ENCODE data around the gene OR2K2.

The OR2K2 gene

GRCh38 chr9:111330124-111330523 is at the start of gene OR2K2:
OR2K2 (minus strand) TSS chr9:111330224; CDS start chr9:111328433, 1,791 bp downstream.
- no peak for TF ChIP-seq CTCF (IDR thresholded peaks at IDR 0.05; ENCODE audit: low read depth, low read length)
- H3K4me3 ChIP-seq (ENCODE audit: low read depth, low read length), result no peak within 1 kb of the TSS

- TF ChIP-seq CTCF (IDR thresholded peaks at IDR 0.05; ENCODE audit: low read depth, low read length), result no peak
- no peak overlapping the region for H3K4me3 ChIP-seq (ENCODE audit: low read depth, low read length)
These were observed 46.0 kb upstream of the OR2K2 start for GRCh38 chr9:111375817-111376564.

- no peak overlapping the region for H3K4me3 ChIP-seq (ENCODE audit: low read depth, low read length)
- no peak for TF ChIP-seq CTCF (IDR thresholded peaks at IDR 0.05; ENCODE audit: low read depth, low read length)
These were observed 45.0 kb upstream of the OR2K2 start for GRCh38 chr9:111375062-111375461.

GRCh38 chr9:111372297-111372696 is 42.3 kb upstream of the OR2K2 start:
- H3K4me3 ChIP-seq (ENCODE audit: low read depth, low read length), result no peak overlapping the region
- no peak for TF ChIP-seq CTCF (IDR thresholded peaks at IDR 0.05; ENCODE audit: low read depth, low read length)

GRCh38 chr9:111366978-111367377 is 37.0 kb upstream of the OR2K2 start:
- H3K4me3 ChIP-seq (ENCODE audit: low read depth, low read length), result no peak overlapping the region
- TF ChIP-seq CTCF (IDR thresholded peaks at IDR 0.05; ENCODE audit: low read depth, low read length), result no peak

GRCh38 chr9:111362526-111362925 is 32.5 kb upstream of the OR2K2 start:
- H3K4me3 ChIP-seq (ENCODE audit: low read depth, low read length), result no peak overlapping the region
- TF ChIP-seq CTCF (IDR thresholded peaks at IDR 0.05; ENCODE audit: low read depth, low read length), result no peak

GRCh38 chr9:111360881-111361280 is 30.9 kb upstream of the OR2K2 start:
- TF ChIP-seq CTCF (IDR thresholded peaks at IDR 0.05; ENCODE audit: low read depth, low read length), result no peak
- H3K4me3 ChIP-seq (ENCODE audit: low read depth, low read length), result no peak overlapping the region
